Type B pancreatic cell (in vitro differentiated cells): ENCODE results near the gene RAB3C. TPM values are rescaled to one million over a fixed set of nuclear protein-coding genes. Genes with fewer than 3 reads are reported as not detected.

Experiments used
- DNase-seq: peaks from one replicate; pipeline ENCODE4 v3.0.0; 2021; ENCODE audit warnings: mixed read lengths; ENCODE audit not compliant: unreplicated experiment; ENCODE audit errors: extremely low spot score
- H3K27ac Mint-ChIP-seq: 2 replicates; pipeline ENCODE4 v1.8.0; 2021; ENCODE audit warnings: mild to moderate bottlenecking, mixed read lengths
- H3K27me3 Mint-ChIP-seq: 2 replicates; pipeline ENCODE4 v1.8.0; 2021; ENCODE audit warnings: mixed read lengths
- H3K36me3 Mint-ChIP-seq: 2 replicates; pipeline ENCODE4 v1.8.0; 2021; ENCODE audit warnings: mixed read lengths
- H3K4me1 Mint-ChIP-seq: one replicate; pipeline ENCODE4 v1.8.0; 2021; ENCODE audit warnings: mixed read lengths; ENCODE audit not compliant: unreplicated experiment
- H3K4me3 Mint-ChIP-seq: 2 replicates; pipeline ENCODE4 v1.8.0; 2021; ENCODE audit warnings: mild to moderate bottlenecking, mixed read lengths
- H3K9me3 Mint-ChIP-seq: 2 replicates; pipeline ENCODE4 v1.8.0; 2021; ENCODE audit warnings: mixed read lengths
- total RNA-seq: library from RNA; stranded (reverse); gene quantifications from 2 replicates; pipeline ENCODE4 v1.2.1, GENCODE V29; 2021; ENCODE audit warnings: low replicate concordance
- TF ChIP-seq, protein P1 (sequence below): fragments of 200-600 bp; sonication (generic); conservative IDR thresholded peaks from 2 replicates; pipeline ENCODE4 v1.5.0; 2021; ENCODE audit warnings: antibody characterized with exemption, mild to moderate bottlenecking

Gene RAB3C
- total RNA-seq, 1 donor from 2014 or later, result 10.1 TPM

DNA sequence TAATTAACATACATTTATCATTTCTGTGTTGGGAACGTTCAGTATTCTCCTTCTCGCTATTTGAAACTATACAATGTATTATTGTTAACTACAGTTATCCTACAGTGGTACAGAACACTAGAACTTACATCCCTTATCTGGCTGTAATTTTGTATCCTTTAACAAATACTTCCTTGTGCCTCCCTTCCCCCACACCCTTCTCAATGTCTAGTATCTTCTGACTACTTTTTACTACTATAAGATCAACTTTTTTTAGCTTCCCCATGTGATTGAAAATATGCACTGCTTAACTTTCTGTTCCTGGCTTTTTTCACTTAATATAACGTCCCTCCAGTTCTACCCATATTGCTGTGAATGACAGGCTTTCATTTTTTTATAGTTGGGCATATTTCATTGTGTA lies 253.5 kb downstream of the RAB3C start:
- Mint-ChIP-seq H3K9me3 (no peaks in the 10 kb centered on the region), H3K4me1 (peaks cover 10% of the 10 kb centered on the region), H3K36me3 (no peaks in the 10 kb centered on the region), H3K27ac (no peak overlapping the region), H3K27me3 (no peaks in the 10 kb centered on the region), H3K4me3 (no peak overlapping the region)
- TF ChIP-seq, protein P1, sequence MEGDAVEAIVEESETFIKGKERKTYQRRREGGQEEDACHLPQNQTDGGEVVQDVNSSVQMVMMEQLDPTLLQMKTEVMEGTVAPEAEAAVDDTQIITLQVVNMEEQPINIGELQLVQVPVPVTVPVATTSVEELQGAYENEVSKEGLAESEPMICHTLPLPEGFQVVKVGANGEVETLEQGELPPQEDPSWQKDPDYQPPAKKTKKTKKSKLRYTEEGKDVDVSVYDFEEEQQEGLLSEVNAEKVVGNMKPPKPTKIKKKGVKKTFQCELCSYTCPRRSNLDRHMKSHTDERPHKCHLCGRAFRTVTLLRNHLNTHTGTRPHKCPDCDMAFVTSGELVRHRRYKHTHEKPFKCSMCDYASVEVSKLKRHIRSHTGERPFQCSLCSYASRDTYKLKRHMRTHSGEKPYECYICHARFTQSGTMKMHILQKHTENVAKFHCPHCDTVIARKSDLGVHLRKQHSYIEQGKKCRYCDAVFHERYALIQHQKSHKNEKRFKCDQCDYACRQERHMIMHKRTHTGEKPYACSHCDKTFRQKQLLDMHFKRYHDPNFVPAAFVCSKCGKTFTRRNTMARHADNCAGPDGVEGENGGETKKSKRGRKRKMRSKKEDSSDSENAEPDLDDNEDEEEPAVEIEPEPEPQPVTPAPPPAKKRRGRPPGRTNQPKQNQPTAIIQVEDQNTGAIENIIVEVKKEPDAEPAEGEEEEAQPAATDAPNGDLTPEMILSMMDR, result no peak
- no peak for DNase-seq

DNA sequence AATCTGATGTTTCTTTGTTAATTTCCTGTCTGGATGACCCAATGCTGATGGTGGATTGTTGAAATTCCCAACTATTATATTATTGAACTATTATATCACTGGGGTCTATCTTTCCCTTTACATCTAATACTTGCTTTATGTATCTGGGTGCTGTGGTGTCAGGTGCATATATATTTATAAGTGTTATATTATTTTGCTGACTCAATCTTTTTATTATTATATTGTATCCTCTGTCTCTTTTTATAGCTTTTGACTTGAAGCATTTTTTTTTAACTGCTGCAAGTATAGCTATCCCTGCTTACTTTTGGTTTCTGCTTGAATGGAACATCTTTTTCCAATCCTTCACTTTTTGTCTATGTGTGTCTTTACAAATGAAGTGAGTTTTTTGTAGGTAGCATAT lies 255.9 kb downstream of the RAB3C start:
- H3K27ac Mint-ChIP-seq, result no peak overlapping the region
- TF ChIP-seq, protein P1, result no peak
- H3K4me1 Mint-ChIP-seq, result peaks cover 10% of the 10 kb centered on the region
- H3K9me3 Mint-ChIP-seq, result peaks cover 5% of the 10 kb centered on the region
- no peak for DNase-seq
- H3K27me3 Mint-ChIP-seq, result no peaks in the 10 kb centered on the region
- H3K36me3 Mint-ChIP-seq, result no peaks in the 10 kb centered on the region
- H3K4me3 Mint-ChIP-seq, result no peak overlapping the region

DNA sequence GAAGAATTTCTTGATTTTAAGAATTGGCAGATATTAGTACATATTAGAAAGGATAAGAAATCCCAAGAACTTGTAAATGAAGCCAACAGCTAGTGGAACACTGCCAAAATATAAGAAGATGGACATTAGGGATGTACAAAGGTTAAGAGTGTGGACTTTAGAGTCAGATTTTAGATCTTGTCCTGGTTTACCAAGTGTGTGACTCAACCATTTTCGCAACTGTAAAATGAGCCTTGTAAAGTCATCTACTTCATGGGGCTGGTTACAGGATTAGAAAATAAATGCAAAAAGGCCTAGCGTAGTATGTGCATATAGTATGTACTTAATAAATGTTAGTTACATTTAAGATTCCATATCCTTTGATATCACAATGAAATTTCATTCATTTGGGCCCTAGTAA lies 260.0 kb downstream of the RAB3C start:
- peaks cover 5% of the 10 kb centered on the region for H3K9me3 Mint-ChIP-seq
- no peak overlapping the region for H3K27ac Mint-ChIP-seq
- no peak overlapping the region for H3K4me3 Mint-ChIP-seq
- H3K36me3 Mint-ChIP-seq, result no peaks in the 10 kb centered on the region
- no peak for DNase-seq
- peaks cover 10% of the 10 kb centered on the region for H3K4me1 Mint-ChIP-seq
- TF ChIP-seq, protein P1, result no peak
- no peaks in the 10 kb centered on the region for H3K27me3 Mint-ChIP-seq

DNA sequence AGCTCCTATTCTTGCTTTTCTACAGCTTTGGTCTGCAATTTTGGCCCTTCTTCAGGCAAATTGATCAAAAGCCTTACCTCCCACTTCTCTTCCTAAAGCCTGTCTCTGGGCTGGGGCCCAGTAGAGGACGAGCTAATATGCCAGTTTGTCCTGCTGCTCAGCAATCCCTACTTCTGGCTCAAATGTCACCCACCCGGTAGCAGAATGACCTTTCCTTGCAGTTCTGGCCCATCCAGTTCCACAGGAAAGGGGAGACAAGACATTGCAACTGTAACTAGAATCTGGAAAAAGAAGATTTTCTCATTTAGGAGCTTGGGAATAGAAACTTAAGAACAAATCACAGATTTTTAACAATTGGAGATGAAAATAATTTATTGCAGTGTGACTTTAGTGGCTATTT lies 261.5 kb downstream of the RAB3C start:
- DNase-seq, result no peak
- Mint-ChIP-seq H3K27ac (no peak overlapping the region), H3K4me3 (no peak overlapping the region), H3K9me3 (peaks cover 5% of the 10 kb centered on the region), H3K36me3 (no peaks in the 10 kb centered on the region), H3K27me3 (no peaks in the 10 kb centered on the region), H3K4me1 (peaks cover 17% of the 10 kb centered on the region)
- TF ChIP-seq, protein P1, result no peak

DNA sequence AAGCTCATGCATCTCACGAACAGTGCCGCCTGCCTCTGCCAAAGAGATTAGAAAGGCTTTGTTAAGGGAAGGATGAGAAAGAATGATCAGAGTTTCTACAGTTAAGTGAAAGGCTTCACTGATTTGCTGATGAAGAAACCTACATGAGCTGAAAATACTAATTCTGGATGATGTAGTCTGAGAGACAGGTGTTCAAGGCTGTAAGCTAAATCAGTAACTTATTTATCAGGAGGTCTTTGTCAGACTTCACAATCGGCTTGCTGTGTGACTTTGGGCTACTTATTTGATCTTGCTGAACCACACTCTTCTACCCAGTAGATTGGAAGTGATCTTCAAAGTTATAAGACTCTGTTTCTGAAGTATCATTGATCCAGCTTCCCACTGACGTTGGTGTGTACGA lies 264.2 kb downstream of the RAB3C start:
- peaks cover 27% of the 10 kb centered on the region for H3K4me1 Mint-ChIP-seq
- TF ChIP-seq, protein P1, result no peak
- H3K36me3 Mint-ChIP-seq, result no peaks in the 10 kb centered on the region
- no peak overlapping the region for H3K27ac Mint-ChIP-seq
- no peak overlapping the region for H3K4me3 Mint-ChIP-seq
- no peaks in the 10 kb centered on the region for H3K9me3 Mint-ChIP-seq
- no peak for DNase-seq
- no peaks in the 10 kb centered on the region for H3K27me3 Mint-ChIP-seq

DNA sequence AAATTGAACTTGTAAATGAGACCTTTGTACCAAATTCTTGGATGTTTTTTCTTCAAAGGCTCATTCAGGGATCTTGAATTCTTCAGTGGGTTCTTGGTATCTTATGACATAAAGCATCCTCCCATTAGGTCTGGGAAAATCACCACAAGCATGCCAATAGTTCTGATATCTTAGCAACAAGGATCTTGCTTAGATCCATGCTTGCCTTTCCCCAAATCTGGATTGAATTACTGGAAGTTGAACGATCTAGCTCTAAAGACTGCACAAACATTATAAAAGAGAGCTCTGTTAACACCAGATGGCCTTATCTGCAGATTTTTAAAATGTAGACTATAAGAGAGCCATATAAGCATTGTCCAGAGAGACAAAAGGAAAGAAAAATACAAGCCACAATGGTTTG lies 266.3 kb downstream of the RAB3C start:
- no peak overlapping the region for H3K27ac Mint-ChIP-seq
- TF ChIP-seq, protein P1, result no peak
- H3K36me3 Mint-ChIP-seq, result no peaks in the 10 kb centered on the region
- H3K4me3 Mint-ChIP-seq, result no peak overlapping the region
- no peaks in the 10 kb centered on the region for H3K27me3 Mint-ChIP-seq
- peaks cover 25% of the 10 kb centered on the region for H3K4me1 Mint-ChIP-seq
- DNase-seq, result no peak
- H3K9me3 Mint-ChIP-seq, result no peaks in the 10 kb centered on the region
